ENCODE measurements around the gene IRAK2.

GRCh38 chr3:10272977-10273376 is 108.3 kb downstream of the IRAK2 start:
- TF ChIP-seq SP1 (IDR thresholded peaks at IDR 0.05; ENCODE audit: low read depth, low read length) (no peak), CTCF (IDR thresholded peaks at IDR 0.05; ENCODE audit: control extremely low read depth in 1 of 3, insufficient read depth in 1 of 3, low read depth in 1 of 3, low read length in 3 of 3) (no peak), CHD2 (IDR thresholded peaks at IDR 0.05; ENCODE audit: low read length) (no peak), CREB1 (IDR thresholded peaks at IDR 0.05) (no peak), BRCA1 (IDR thresholded peaks at IDR 0.05; ENCODE audit: low read depth, low read length) (no peak), MAFK (IDR thresholded peaks at IDR 0.05; ENCODE audit: low read depth, low read length) (no peak), POLR2AphosphoS5 (IDR thresholded peaks at IDR 0.05; ENCODE audit: low read depth, low read length) (no peak), RNF2 (IDR thresholded peaks at IDR 0.05; ENCODE audit: borderline replicate concordance, low read depth, low read length, missing control alignments, poor library complexity, severe bottlenecking) (no peak), TAF1 (IDR thresholded peaks at IDR 0.05; ENCODE audit: low read depth, low read length) (no peak), RXRA (IDR thresholded peaks at IDR 0.05; ENCODE audit: insufficient read depth, low read depth, low read length) (no peak), CBX5 (IDR thresholded peaks at IDR 0.05; ENCODE audit: low read depth, low read length) (no peak)

Data from H1 (cell line).